GM19372 (cell line): Measurements from ENCODE around the gene EHMT1.

ENCODE experiments used
- ATAC-seq: cut with Tn5 transposase; IDR thresholded peaks from one replicate; pipeline ENCODE4 v1.9.1; 2021; ENCODE audit warnings: mild to moderate bottlenecking, low read depth, moderate library complexity; ENCODE audit not compliant: unreplicated experiment

EHMT1 gene

GRCh38 chr9:137689745-137690529 lies 71.1 kb downstream of the EHMT1 start:
- ATAC-seq, result no peak

- ATAC-seq, result no peak
Measured at GRCh38 chr9:137690930-137691645, 72.3 kb downstream of the EHMT1 start.

- ATAC-seq, result no peak
Measured at GRCh38 chr9:137691646-137692351, 73.0 kb downstream of the EHMT1 start.

- no peak for ATAC-seq
Measured at GRCh38 chr9:137694236-137694959, 75.6 kb downstream of the EHMT1 start.

GRCh38 chr9:137694962-137695875 lies 76.4 kb downstream of the EHMT1 start:
- ATAC-seq, result no peak

GRCh38 chr9:137696136-137696925 lies 77.5 kb downstream of the EHMT1 start:
- no peak for ATAC-seq

- no peak for ATAC-seq
Measured at GRCh38 chr9:137697193-137697592, 78.4 kb downstream of the EHMT1 start.

- no peak for ATAC-seq
Measured at GRCh38 chr9:137697832-137698231, 79.0 kb downstream of the EHMT1 start.

- no peak for ATAC-seq
Measured at GRCh38 chr9:137700911-137701310, 82.1 kb downstream of the EHMT1 start.

GRCh38 chr9:137702615-137703379 lies 84.0 kb downstream of the EHMT1 start:
- ATAC-seq, result no peak

- ATAC-seq, result no peak
Measured at GRCh38 chr9:137703842-137704508, 85.2 kb downstream of the EHMT1 start.

GRCh38 chr9:137705443-137705863 lies 86.6 kb downstream of the EHMT1 start:
- peak; percentile 88 for ATAC-seq

- ATAC-seq, result peak; percentile 34
Measured at GRCh38 chr9:137705906-137706305, 87.1 kb downstream of the EHMT1 start.

GRCh38 chr9:137707361-137707760 lies 88.6 kb downstream of the EHMT1 start:
- no peak for ATAC-seq

- ATAC-seq, result no peak
Measured at GRCh38 chr9:137708590-137709284, 89.9 kb downstream of the EHMT1 start.

GRCh38 chr9:137709411-137710101 lies 90.8 kb downstream of the EHMT1 start:
- no peak for ATAC-seq
